Mammary epithelial cell (primary cell): ENCODE data around the gene PSAPL1.

Experiments
- CTCF ChIP-seq, 2 donors: IDR thresholded peaks in 1 of 2; conservative IDR thresholded peaks in 1 of 2; 2 replicates each; pipeline ENCODE4 v1.5.1; 2011 to 2012; ENCODE audit warnings: inconsistent platforms in 2 of 2, low read length in 2 of 2, mild to moderate bottlenecking in 2 of 2, control low read depth in 1 of 2, low read depth in 1 of 2; ENCODE audit not compliant: insufficient read depth in 1 of 2; ENCODE audit errors: extremely low read depth in 1 of 2
- EZH2 ChIP-seq: IDR thresholded peaks from 2 replicates; pipeline ENCODE4 v1.6.1; 2012; ENCODE audit warnings: low read length, inconsistent platforms, borderline replicate concordance

GRCh38 chr4:7383266-7383665, 51.5 kb downstream of the PSAPL1 start:
- TF ChIP-seq CTCF (conservative IDR thresholded peaks at IDR 0.05 in 1 of 2, IDR thresholded peaks at IDR 0.05 in 1 of 2; ENCODE audit: extremely low read depth in 1 of 2, insufficient read depth in 1 of 2, low read depth in 1 of 2, low read length in 2 of 2) (no peak), EZH2 (no peak)
